Epidermal melanocyte (primary cell): ENCODE data around the gene CHST14.

Experiments used
- DNase-seq: peaks from one replicate; pipeline ENCODE4 v3.0.0; 2011; ENCODE audit warnings: low spot score; ENCODE audit not compliant: insufficient read length

CHST14 gene

GRCh38 chr15:40461958-40462357 lies 8.8 kb upstream of the CHST14 start:
- no peak for DNase-seq

DNA sequence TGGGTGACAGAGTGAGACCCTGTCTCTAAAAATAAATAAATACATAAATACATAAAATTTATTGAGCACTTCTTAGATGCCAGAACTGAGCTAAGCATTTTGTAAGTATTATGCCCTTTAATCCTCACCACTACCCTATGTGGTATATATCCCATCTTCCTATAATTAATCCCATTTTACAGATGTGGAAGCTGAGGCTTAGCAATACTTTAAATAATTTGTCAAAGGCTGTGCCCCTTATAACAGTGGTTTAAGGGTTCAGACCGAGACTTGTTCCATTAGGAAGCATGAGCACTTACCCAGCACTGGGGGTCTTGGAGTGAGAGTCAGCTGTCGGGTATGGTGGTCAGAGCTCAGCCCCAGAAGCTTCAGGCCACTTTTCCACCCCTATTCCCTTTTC lies 7.5 kb upstream of the CHST14 start:
- no peak for DNase-seq

DNA sequence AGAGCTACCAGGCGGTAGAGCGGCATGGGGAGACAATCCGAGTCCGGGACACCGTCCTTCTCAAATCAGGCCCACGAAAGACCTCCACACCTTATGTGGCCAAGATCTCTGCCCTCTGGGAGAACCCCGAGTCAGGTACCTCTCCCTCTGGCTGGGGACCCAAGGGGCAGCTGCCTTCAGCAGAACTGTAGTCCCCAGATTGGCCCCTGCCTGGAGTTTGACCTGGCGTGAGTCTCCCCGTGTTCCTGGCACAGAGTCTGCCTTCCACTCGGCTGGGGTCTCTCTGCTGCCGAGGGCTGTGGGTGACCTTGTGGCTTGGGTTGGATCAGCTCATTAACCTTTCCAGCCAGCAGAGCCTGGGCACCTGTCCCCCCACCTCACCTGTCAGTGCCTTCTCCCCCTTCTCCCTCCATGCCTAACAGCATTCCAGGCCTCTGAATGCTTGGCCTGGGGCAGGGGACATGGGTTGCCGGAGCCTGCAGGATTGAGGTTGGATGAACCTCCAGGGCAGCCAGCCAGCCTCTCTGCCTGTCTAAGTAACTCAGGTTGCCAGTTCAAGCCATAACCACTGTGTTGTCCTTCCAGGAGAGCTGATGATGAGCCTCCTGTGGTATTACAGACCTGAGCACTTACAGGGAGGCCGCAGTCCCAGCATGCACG lies 6.8 kb upstream of the CHST14 start:
- DNase-seq = no peak

DNA sequence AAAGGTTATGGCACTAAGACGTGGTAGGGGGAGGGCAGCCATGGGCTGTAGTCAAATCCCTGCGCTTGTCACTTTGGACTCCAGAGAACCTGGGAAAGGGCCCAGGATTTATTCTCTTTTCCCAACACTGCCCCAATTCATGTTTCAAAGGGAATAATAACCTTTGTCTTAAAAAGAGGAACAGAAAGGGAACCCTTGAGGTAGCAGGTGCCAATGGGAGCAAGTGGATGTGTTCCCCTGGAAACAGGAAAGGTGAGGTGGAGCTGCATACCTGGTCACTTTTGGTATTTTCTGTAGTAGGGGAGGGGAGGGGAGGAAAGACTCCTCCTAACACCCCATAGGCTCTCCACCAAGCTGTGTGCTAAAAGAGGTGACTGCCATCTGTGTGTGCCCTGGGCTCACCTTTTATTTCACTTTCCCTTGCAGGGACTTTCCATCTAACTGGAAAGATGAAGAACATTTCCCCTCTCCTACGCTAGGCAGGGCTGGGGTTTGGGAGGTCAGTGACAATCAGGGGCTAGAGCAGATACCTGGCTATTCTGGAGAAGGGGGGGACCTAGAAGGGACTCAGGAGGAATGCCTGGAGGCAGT lies 6.1 kb upstream of the CHST14 start:
- no peak for DNase-seq

DNA sequence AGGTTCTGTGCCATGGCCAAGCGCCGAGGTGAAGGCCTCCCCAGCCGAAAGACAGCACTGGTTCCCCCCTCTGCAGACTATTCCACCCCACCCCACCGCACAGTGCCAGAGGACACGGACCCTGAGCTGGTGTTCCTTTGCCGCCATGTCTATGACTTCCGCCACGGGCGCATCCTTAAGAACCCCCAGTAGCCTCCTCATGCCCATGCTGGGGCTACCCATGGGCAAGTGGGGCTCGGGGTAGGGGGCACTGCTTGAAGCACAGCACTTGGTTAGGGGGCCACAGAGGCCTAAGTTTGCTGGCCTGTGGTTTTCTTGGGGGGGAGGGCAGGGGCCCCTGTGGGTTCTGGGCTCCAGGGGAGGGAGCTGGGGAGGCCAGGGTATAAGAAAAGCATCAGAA lies 4.8 kb upstream of the CHST14 start:
- no peak for DNase-seq

- DNase-seq = no peak
These were observed 4.1 kb upstream of the CHST14 start for GRCh38 chr15:40466426-40467260.

DNA sequence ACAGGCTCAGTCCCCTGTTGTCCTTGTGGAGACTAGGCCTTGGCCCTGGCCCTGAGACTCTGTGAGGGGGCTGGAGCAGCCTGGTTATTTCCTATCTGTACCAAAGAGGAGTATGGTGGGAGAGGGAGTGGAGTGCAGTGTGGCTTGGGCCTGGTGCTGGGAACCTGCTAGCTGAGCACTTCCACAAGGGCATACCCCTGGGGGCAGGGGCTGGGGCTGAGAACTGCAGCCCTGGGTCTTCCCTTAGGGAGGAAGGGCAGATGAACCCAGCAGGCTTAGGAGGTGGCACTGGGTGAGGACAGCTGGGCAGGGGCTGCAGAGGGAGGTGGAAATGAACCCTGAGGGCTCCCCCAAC lies 3.5 kb upstream of the CHST14 start:
- no peak for DNase-seq

DNA sequence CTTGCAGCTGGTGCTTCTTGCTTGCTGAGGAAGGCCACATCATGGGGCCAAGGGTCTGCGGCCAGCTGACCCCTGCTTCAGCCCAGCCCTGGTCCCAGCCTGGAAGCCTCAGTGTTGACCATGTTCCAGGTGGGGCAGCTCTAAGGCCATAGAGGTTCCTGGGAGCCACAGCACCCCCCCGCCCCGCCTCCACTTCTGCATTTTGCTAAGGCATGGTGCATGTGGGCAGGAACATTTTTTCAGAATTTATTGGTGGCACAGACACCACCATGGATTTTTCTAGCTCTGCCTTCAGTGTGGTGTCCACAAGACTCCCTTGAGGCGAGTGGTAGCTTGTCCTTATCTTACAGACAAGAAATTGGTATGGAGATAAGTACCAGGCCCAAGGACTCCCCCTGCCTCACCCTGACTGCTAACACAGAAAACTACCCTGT lies 1.9 kb upstream of the CHST14 start:
- no peak for DNase-seq

- no peak for DNase-seq
These were observed 901 bp upstream of the CHST14 start for GRCh38 chr15:40469776-40470390.

- no peak for DNase-seq
These were observed 472 bp downstream of the CHST14 start for GRCh38 chr15:40471105-40471807.

DNA sequence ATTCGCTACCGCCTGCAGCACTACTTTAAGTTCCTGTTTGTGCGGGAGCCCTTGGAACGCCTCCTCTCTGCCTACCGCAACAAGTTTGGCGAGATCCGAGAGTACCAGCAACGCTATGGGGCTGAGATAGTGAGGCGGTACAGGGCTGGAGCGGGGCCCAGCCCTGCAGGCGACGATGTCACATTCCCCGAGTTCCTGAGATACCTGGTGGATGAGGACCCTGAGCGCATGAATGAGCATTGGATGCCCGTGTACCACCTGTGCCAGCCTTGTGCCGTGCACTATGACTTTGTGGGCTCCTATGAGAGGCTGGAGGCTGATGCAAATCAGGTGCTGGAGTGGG lies 995 bp downstream of the CHST14 start:
- no peak for DNase-seq

GRCh38 chr15:40472171-40472727 lies 1.5 kb downstream of the CHST14 start:
- DNase-seq = no peak

GRCh38 chr15:40474581-40474980 lies 3.8 kb downstream of the CHST14 start:
- DNase-seq = no peak

DNA sequence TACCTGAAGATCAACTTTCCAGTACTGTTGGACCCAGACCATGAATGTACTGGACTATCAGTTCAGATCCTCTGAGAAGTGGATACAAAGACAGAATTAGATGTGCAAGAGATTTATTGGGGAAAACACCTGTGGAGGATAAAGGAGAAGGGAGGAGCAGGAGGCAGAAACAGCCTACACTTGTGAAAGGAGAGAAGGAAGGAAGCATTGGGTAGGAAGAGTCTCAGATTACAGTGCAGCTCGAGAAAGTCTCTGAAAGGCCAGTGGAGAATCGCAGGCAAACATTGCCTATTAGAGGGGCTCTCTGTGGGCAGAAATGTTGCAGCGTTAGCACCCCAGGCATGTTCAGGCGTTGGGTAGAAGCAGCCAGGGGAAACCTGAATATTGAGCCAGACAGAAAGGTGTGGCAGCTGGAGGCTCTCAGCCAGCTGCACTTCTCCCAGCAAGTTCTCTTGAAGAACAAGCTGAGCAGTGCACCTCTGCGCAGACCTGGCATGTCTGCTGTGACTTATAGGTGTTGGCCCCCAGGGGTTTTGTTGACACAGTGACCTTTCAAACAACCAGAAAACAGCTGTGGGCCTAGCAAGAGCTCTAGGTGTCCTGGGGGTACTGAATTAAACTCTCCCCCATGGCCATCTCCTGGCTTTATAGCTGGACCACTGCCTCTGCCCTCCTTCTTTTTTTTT lies 7.0 kb downstream of the CHST14 start:
- DNase-seq = no peak

DNA sequence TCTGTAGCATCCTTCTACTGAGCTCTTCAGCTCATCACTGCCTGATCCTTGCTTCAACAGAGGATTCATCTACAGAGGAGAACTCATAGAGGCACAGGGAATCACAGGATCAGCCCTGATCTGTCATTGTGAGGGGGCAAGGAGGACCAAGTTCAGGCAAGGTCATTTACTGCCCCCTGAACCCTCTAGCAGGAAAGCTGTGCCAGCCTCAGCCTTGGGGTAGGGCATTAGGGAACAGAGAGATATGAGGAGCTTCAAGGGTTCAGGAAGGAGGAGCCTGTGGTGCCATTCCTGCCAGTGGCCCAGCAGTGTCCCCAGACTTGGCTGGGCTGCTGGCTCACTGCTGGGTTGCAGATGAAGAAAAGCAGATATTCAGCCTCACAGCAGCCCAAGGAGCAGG lies 8.2 kb downstream of the CHST14 start:
- DNase-seq = no peak

GRCh38 chr15:40481341-40482074 lies 10.7 kb downstream of the CHST14 start:
- DNase-seq = no peak

GRCh38 chr15:40483919-40484318 lies 13.1 kb downstream of the CHST14 start:
- DNase-seq = no peak

DNA sequence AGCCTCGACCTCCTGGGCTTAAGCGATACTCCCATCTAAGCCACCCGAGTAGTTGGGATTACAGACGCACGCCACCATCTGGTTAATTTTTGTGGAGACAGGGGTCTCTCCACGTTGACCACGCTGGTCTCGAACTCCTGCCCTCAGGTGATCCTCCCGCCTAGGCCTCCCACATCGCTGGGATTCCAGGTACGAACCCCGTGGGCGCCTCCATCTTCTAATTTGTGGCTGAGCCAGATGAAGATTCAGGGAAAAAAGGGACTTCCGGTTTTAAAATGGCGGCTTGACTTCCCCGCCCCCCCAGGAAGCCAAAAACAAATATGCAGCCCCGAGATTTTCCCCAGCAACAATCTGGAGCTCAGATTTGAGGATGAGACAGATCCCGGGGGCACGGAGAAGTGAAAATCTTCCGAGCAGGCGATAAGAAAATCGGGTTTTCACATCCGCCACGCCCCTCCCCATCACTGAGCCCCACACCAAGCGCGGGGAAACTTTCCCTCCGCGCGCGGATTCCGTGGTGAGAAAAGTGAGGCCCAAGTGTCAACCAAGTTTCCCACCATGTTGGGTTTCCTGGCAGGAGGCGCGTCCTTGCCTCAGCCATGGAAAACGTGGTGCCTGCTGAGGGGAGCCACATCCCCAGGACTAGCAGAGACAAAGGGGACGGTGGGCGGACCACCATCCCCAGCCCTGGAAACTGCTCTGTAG lies 15.4 kb downstream of the CHST14 start:
- no peak for DNase-seq
